ENCODE data around the gene GRID2IP.
"Not testable (repeated sequence)": the region's sequence is repeated elsewhere in the genome, so short reads cannot be mapped to it uniquely, and the experiment has no call there.

Gene GRID2IP

DNA sequence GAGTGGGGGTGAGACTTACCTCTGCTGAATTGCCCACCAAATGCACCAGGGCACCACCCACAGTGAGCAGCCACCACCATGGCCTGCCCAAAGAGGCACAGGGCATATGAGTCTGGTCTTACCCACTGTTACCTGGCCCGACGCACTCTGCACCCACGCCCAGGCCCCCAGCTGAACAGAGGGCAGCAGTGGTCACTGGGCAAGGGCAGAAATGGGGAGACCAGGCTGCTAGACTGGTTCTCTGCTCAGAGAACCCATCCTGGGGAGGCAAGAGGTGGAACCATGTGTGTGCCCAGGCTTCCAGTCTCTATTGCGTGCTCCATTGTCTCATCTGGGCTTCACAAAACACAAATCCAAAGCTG lies 64.1 kb downstream of the GRID2IP start:
- DNase-seq (ENCODE audit: low spot score): no peak

DNA sequence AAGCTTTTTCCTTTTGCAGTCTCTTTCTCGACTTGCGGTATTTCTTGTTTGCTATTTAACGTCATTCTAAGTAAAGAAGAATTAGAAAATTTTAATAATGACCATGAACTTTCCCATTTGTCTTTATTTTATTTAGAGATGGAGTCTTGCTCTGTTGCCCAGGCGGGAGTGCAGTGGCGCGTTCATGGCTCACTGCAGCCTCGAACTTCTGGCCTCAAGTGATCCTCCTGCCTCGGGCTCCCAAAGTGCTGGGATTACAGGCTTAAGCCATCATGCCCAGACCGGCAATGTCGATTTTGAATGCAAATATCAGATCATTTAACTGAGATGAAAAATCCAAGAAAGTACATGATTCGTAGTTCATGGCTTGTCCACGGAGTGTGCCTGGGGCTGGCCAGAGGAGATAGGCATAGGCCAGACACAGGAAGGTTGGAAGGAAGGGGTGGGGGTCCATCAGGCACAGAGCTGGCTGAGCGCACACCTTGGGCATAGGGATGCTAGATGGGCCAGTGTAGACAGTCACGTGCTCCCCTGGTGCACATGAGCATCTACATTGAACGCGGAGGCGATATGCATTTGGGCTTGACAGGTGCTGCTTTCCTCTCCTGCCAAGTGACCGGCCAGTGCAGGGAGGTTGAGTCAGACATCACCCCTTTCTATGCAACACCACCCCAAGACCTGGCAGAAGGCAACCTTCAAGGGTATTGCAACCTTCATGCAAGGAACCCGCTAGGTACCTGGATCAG lies 64.7 kb downstream of the GRID2IP start:
- DNase-seq (ENCODE audit: low spot score): no peak

DNA sequence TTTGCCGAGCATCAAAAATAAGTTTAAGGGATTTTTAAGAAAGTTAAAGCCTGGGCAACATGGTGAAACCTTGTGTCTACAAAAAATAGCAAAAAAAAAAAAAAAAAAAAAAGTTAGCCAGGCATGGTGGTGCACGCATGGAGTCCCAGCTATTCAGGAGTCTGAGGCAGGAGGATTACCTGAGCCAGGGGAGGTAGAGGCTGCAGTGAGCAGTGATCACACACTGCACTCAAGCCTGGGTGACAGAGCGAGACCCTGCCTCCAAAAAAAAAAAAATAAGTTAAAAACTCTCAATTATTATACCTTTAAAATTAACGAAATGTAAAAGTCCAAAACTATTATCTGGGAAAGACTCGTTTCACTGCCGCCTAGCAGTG lies 68.5 kb downstream of the GRID2IP start:
- no peak for DNase-seq (ENCODE audit: low spot score)

DNA sequence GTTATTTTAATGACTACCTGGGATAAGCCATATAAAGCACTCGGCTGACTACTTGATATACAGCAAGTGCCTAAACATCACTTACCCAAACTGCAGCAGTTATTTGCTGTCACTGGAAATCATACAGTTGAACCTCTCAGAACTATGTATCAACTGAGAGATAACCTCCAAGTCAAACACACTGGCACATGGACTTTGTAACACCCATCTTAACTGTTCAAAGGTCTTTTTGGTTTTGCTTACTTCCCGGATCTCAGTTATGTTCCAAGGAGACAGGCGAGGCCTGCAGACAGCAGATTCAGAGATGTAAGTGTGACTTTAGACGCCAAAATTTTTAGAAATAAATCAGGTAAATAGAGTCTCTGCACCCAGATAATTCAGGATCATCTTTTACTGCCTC lies 69.0 kb downstream of the GRID2IP start:
- DNase-seq (ENCODE audit: low spot score): no peak

DNA sequence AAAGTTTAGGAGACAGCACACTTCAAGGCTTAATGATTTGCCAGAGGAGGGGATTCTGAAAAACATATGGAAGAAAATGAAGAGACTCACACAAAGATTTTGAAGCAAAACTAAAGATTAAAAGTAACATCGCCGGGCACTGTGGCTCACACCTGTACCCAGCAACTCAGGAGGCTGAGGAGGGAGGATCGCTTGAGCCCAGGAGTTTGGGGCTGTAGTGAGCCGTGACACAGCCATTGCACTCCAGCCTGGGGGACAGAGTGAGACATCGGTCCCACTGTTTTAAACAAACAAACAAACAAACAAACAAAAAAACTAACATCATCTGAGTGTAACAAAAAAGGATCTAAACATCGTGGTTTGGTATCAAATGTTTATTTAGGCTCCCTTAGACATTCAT lies 69.8 kb downstream of the GRID2IP start:
- no peak for DNase-seq (ENCODE audit: low spot score)

DNA sequence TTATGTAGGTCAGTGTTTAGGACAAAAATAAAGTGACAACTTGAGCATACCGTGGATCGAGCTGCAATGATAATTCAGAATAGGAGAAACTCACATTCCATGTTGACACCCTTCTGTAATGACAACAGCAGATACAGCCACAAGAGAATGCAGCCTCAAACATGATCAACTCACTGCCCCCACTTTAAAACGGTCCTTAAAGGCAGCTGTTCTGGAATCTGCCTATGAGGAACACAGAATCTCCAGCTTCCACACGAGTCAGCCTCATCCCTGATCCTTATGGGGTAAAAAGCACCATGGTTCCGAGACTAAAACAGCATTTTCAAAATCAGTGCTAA lies 71.0 kb downstream of the GRID2IP start:
- no peak for DNase-seq (ENCODE audit: low spot score)

DNA sequence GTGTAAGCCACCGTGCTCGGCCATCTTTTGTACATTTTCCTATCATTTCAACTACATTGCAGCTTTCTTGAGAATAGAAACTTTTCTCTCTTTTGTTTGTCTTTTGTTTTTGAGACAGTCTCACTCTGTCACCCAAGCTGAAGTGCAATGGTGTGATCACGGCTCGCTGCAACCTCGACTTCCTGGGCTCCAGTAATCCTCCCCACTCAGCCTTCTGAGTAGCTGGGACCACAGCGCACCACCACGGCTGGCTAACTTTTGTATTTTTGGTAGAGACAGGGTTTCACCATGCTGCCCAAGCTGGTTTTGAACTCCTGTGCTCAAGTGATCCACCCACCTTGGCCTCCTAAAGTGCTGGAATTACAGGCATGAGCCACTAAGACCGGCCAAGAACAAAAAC lies 72.2 kb downstream of the GRID2IP start:
- no peak for DNase-seq (ENCODE audit: low spot score)

DNA sequence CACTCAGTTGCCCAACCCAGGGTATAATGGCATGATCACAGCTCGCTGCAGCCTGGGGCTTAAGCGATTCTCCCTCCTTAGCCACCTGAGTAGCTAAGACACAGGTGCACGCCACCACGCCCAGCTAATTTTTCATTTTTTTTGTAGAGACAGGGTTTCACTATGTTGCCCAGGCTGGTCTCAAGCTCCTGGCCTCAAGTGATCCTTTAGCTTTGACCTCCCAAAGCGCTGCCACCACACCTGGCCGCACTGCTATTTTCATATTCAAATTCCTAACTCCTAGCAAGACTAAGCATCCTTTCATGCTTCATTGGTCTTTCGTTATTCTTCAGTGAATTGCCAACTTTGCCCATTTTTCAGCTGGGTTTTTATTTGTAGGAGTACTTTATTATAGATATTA lies 73.1 kb downstream of the GRID2IP start:
- DNase-seq (ENCODE audit: low spot score): no peak

DNA sequence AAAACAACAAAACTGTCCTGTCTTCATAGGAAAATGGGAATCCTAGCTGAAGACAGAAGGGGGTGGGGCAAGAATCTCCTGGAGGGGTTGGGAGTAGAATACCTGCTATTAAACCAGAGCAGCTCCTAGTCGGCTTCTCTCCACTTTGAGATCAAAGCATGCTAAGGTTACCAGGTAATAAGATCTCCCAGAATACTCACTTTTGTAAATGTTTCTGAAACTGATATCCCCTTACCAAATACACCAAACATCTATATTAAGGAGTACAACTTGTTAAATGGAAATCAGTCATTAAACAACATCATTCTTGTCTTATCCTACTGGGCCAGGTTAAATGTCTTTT lies 74.0 kb downstream of the GRID2IP start:
- no peak for DNase-seq (ENCODE audit: low spot score)

DNA sequence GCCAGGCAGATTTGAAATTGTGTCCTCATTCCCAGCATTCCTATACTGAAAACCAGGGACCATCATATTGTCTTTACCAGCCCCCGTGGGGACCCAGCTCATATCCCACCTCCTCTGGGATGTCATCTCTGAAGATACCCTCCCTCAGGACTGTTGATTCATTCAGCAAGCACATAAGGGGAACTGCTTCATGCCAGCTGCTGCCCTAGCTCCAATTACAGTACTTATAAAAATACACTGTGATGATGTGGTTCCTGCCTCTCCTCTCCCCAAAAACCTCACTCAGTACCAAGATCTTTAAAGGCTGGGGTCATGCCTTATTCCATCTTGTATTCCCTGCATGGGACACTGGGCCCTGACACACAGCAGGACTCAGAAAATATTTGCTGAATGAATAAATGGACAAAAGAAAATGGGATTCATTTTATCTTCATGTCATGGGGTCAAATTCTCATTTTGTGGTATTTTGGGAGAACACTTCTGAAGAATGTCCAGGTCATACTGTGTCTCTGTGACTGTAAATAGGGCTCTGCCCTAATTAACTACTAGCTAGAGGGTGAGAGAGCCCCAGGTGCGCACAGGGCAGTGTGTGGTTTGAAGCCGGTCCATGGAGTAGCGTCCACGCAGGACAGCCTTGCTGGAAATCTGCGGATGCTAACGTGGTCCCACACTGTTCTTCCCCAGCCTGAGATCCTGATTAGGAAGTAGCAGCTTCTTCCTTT lies 74.5 kb downstream of the GRID2IP start:
- DNase-seq (ENCODE audit: low spot score): no peak

DNA sequence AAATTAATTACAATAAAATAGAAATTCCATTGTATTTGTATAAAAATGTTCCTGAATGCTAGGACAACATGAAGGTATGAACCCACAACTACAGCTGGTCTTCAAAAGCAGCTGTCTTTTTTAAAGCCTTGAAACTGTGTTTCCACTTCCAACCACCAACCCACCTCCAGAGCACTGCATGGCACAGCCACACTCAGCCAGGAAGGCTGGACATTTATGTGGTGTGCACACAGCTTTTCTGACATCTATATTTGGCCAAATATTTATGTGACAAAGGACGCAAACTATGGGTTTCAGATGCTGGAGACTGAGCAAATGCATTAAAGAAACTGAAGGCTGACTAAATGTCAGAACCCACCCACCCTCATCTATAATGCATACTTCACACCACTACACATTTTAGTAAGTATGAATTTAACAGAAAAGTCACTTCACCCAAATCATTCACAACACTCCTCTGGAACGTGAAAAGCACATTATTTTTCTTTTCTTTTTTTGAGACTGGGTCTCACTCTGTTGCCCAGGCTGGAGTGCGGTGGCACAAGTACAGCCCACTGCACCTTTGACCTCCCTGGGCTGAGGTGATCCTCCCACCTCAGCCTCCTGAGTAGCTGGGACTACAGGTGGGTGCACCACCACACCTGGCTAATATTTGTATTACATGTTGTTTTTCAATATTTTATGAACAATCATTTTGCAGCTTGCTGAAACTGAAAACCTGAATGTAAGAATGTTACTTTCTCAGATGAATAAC lies 75.7 kb downstream of the GRID2IP start:
- no peak for DNase-seq (ENCODE audit: low spot score)

DNA sequence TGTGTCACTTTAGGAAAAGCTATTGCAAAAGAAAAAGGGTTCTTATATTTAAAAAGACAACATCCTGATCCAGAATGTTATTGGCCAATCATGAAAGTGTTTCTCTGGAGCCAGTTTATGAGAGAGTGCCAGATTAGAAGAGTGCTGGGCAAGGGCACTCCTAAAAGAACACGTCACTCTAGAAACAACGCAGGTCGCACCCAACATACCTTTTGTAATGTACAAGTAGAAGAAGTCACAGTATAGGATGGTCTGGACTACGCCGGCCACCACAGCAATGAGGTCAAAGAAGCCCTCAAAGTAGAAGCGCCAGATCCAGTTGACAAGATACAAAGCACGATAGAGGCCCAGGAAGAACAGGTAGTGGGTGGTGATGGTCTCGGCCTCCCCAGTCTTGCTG lies 85.4 kb downstream of the GRID2IP start:
- no peak for DNase-seq (ENCODE audit: low spot score)

DNA sequence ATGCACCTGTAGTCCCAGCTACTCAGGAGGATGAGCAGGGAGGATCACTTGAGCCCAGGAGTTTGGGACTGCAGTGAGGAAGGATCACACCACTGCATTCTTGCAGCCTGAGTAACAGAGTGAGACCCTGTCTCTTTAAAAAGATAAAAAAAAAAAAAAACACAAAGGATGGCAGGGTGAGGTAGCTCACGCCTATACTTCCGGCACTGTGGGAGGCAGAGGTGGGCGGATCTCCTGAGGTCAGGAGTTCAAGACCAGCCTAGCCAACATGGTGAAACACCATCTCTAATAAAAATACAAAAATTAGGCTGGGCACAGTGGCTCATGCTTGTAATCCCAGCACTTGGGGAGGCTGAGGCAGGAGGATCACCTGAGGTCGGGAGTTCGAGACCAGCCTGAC lies 87.7 kb downstream of the GRID2IP start:
- not testable (repeated sequence) for DNase-seq (ENCODE audit: low spot score)

DNA sequence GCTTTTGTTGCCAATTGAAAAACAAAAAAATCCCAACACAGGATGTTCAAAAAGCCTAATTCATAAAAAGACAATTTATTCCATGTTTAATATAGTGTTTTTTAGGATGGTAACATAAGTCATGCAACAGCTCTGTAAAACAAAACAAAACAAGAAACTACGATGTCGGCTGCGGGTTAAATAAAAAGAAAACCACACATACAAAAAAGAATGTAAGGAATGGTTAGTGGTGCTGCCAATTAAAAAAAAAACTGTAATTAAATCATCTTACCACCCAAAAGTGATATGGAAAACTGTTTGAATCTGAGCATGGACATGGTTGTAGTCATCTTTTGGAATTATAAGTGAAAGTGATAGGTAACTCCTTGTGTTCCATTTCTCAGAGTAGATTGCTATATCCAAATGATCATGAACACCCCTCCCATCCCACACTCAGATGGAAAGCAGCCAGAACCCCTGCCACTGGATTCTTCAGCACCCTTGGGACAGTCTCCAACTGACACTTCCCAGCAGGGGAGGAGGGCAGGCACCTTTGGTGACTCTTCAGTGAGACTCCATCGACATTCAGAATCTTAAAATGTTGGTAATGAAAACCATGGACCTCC lies 89.2 kb downstream of the GRID2IP start:
- DNase-seq (ENCODE audit: low spot score): no peak

DNA sequence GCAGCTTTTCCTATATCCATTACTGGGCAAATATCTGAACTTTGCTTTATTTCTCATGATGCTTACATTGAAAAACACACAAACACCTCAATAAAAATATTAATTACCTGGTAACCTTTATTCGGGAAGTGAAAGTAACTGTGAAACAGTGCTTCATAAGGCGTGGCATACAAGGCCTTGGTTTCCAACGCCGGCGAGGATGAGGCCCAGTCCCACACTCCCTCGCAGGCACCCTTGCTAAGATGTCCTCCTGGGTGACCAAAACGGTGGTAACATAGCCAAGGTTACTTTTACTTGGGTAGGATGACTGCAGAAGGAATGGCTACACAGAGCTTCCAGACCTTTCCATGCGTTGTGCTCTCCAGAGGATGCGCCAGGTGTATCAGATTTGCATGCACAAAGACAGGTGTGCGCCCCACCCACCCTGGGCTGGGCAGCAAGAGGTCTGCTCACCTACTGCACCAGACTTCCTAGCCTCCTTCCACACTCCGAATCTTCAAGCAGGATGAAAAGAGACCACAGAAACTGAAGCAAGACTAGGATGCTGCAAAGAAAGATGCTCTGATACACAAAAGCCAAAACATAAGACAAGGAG lies 90.2 kb downstream of the GRID2IP start:
- DNase-seq (ENCODE audit: low spot score): no peak

DNA sequence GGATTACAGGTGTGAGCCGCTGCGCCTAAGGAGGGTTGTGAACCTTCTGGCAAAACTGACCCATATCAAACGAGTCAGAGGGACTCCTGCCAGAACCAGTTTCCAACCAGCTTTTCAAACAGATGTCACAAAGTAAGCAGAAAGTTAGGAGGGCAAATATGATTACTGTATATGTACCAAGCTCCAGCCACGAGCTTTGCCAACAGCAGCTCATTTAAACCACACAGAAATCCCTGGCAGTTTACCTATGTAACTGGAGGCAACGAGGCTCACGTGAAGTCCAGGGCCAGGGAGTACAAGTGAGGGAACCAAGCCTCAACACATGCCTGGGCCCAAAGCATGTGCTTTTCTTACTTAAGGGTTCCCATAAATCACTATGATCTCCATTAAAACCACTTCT lies 91.0 kb downstream of the GRID2IP start:
- no peak for DNase-seq (ENCODE audit: low spot score)

DNA sequence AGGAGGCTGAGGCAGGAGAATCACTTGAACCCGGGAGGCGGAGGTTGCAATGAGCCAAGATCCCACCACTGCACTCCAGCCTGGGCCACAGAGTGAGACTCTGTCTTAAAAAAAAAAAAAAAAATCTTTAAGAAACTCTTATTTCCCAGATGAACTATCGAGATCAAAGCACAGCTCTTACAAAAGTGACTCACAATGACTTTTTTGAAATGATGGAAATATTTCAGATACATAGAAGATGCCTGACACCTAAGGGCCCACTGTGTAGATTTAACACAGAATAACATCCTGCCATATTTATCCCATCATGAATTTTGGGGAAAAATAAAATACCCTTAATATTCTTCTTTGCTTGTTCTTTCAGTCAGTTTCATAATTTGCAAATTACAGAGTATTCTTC lies 92.6 kb downstream of the GRID2IP start:
- DNase-seq (ENCODE audit: low spot score): not testable (repeated sequence)

DNA sequence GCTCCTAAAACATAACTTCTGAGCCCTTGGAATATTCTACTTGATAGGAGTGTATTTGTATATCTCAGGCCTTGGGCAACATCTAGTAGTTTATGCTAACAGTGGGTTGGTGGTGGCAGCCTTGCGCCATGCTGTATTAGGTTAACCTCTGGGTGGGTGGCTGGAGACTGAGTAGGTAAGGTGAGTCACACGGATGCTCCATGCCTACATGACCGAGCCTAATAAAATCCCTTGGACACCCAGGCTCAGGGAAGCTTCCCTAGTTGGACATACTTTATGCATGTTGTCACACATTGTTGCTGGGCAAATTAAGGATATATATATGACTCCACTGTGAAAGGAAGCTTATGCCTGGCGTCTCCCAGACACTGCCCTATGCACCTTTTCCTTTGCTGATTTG lies 97.5 kb downstream of the GRID2IP start:
- no peak for DNase-seq (ENCODE audit: low spot score)

DNA sequence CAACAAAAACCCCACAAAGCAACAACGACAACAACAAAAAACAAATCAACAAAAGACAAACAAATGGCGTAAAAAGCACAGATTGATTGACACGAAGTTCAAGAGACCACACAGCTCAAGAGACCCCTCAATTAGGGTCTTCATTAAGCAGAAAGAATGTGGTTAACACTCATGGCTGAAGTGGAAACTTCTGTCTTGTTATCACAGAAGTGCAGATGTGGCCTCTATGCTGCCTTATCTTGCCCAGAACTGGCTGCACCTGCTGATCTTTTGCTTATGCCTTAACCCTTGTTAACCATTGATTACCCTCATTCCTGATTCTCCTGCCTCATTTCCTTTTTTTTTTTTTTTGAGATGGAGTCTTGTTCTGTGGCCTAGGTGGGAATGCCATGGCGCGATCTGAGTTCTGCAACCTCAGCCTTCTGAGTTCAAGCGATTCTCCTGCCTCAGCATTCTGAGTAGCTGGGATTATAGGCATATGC lies 100.0 kb downstream of the GRID2IP start:
- no peak for DNase-seq (ENCODE audit: low spot score)

DNA sequence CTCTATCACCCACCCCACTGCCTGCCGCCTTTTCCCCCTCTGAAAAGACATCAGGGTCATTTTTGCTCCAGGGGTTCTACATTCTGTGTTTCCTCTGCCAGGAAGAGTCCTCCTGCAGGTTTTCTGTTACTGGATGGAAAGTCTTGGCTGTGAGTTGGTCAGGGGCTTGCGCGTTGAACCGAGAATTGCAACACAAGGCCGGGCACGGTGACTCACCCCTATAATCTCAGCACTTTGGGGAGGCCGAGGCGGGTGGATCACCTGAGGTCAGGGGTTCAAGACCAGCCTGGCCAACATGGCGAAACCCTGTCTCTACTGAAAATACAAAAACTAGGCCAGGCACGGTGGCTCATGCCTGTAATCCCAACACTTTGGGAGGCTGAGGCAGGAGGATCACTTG lies 100.7 kb downstream of the GRID2IP start:
- DNase-seq (ENCODE audit: low spot score): not testable (repeated sequence)

DNA sequence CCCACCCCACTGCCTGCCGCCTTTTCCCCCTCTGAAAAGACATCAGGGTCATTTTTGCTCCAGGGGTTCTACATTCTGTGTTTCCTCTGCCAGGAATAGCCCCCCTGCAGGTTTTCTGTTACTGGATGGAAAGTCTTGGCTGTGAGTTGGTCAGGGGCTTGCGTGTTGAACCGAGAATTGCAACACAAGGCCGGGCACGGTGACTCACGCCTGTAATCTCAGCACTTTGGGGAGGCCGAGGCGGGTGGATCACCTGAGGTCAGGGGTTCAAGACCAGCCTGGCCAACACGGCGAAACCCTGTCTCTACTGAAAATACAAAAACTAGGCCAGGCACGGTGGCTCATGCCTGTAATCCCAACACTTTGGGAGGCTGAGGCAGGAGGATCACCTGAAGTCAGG lies 101.4 kb downstream of the GRID2IP start:
- DNase-seq (ENCODE audit: low spot score): not testable (repeated sequence)

DNA sequence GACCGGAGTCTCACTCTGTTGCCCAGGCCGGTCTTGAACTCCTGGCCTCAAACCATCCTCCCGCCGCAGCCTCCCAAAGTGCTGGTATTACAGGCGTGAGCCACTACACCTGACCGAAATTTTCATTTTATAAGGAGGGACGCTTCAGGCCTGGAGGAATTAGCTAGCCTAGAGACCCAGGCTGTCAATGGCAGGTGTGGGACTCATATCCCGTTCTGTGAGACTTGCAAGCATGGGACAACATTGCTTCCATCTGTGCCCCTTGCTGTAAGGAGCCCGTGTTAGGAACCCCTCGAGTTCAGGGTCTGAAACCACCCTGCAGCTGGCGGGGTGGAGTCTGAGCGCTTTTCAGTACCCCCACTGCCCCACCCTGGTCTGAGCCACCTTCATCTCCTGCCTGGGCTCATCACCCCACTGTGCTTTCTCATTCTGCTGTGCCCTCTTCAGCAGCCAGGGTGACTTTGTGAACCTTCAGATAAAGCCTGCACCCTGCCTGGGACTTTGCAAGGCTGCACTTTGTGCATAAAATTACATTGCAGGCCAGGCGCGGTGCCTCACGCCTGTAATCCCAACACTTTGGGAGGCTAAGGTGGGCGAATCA lies 102.2 kb downstream of the GRID2IP start:
- no peak for DNase-seq (ENCODE audit: low spot score)

Measured in D341Med (cell line).